DOHH2 (cell line): Measurements from ENCODE around the gene C1orf216.

Experiments
- EZH2phosphoT487 ChIP-seq: fragments of 200-600 bp; sonication (generic); IDR thresholded peaks from 2 replicates; pipeline ENCODE4 v1.6.1; 2017; ENCODE audit warnings: borderline replicate concordance, mild to moderate bottlenecking, antibody characterized with exemption, low read length, moderate library complexity, mixed read lengths
- TF ChIP-seq, protein P1 (sequence below): fragments of 200-600 bp; sonication (generic); IDR thresholded peaks from one replicate; pipeline ENCODE4 v1.5.1; 2014; ENCODE audit warnings: antibody characterized with exemption, mild to moderate bottlenecking, low read depth, low read length; ENCODE audit not compliant: poor library complexity, severe bottlenecking

DNA sequence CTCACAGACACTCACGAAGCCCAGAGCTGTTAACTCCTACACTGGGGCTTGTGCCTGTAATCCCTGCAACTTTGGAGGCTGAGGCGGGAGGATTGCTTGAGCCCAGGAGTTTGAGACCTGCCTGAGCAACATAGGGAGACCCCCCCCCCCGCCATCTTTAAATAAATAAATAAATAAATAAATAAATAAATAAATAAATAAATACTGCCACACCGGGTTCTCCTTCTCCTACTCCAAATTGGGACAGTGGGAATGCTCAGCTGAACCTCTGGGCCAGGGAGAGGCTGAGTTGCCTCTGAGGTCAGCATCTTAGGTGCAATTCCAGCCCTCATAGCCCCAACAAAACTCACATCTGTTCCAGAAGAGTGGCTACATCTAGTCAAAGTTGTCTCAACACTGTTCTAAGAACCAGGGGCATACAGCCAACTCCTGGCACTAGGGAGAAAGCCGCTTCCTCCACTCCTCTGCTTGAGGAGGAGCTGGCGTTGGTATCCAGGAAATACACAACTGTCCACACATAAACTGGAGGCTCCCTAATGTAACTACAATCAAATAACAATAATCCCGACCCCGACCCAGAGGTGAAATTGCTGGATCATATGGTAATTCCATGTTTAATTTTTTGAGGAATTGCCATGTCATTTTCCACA is 27.0 kb downstream of the C1orf216 start:
- TF ChIP-seq, protein P1, sequence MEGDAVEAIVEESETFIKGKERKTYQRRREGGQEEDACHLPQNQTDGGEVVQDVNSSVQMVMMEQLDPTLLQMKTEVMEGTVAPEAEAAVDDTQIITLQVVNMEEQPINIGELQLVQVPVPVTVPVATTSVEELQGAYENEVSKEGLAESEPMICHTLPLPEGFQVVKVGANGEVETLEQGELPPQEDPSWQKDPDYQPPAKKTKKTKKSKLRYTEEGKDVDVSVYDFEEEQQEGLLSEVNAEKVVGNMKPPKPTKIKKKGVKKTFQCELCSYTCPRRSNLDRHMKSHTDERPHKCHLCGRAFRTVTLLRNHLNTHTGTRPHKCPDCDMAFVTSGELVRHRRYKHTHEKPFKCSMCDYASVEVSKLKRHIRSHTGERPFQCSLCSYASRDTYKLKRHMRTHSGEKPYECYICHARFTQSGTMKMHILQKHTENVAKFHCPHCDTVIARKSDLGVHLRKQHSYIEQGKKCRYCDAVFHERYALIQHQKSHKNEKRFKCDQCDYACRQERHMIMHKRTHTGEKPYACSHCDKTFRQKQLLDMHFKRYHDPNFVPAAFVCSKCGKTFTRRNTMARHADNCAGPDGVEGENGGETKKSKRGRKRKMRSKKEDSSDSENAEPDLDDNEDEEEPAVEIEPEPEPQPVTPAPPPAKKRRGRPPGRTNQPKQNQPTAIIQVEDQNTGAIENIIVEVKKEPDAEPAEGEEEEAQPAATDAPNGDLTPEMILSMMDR = no peak
- TF ChIP-seq EZH2phosphoT487 = no peak
